Measurements from ENCODE around the gene PXT1.
A peak's percentile ranks its signal among the peaks of the same experiment; 100 is the strongest.
"Not testable (repeated sequence)": the region's sequence is repeated elsewhere in the genome, so short reads cannot be mapped to it uniquely, and the experiment has no call there.

Gene PXT1

GRCh38 chr6:36443471-36444428, 1.1 kb upstream of the PXT1 start:
- no peak for DNase-seq (ENCODE audit: low read depth in 3 of 3)

GRCh38 chr6:36442103-36442670, 467 bp downstream of the PXT1 start:
- no peak for DNase-seq (ENCODE audit: low read depth in 3 of 3)

DNA sequence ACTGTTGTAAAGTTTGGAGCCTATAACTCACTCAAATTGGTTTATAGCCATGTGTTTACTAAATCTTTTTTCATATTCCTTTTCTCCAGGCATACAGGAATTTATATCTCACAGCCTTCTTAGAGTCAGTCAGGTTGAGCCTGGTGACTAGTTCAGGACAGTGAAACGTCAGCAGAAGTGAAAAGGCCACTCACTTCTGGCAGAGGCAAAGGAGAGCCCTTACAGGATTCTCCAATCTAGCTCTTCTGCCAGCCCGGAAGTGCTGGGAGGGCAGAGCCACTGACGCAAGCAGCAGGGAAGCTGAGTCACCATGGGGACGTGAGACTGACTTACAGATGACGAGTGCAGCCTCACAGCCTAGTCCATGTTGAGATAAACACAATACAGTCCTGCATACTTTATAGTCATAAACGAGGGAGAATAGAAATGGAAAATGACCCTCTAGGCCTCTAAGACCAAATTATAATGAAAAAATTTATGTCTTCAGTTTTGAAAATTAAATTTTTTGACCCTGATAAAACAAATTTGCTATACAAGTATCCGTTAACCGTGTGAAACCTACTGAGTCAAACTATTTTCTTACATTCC, 1.3 kb downstream of the PXT1 start:
- DNase-seq (ENCODE audit: low read depth in 3 of 3), result peak; percentile 69 to 87 (median 77)

GRCh38 chr6:36436466-36436865, 6.2 kb downstream of the PXT1 start:
- DNase-seq (ENCODE audit: low read depth in 3 of 3), result no peak

DNA sequence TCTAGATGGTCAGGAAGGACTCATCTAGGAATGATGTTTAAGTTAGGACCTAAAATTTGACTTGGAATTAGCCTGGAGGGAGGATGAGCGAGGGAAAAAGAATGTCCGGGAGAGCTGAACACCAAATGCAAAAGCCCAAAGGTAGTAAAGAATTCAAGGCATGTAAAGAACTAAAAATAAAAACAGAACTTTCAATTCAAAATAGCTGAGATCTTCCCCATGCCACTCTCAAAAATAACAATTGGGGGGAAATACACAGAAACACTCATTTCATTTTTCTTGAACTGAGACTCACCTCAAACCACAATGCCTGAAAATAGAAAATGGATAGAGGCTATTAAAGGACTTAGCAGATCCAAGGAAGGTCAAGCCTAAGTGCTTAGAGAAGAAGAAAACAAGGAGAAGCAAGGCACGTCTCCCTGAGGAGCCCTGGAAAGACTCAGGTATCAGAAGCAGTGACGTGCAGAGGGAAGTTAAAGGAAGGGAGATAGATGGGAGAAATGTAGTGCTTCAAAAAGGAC, 10.4 kb downstream of the PXT1 start:
- DNase-seq (ENCODE audit: low read depth in 3 of 3), result no peak

DNA sequence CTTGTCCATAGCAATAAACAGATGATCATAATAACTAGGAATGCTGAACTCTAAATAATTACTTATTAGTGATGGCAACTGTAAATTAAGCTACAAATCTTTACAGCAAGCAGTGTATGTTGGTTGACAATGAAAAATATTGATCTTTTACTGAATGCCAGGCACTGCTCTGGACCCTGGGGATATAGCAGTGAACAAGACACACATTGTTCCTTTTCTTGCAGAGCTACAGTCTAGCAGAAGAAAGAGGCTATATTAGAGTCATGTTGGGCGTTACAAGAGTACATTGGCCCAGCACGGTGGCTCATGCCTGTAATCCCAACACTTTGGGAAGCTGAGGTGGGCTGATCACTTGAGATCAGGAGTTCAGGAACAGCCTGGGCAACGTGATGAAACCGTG, 11.5 kb downstream of the PXT1 start:
- no peak for DNase-seq (ENCODE audit: low read depth in 3 of 3)

DNA sequence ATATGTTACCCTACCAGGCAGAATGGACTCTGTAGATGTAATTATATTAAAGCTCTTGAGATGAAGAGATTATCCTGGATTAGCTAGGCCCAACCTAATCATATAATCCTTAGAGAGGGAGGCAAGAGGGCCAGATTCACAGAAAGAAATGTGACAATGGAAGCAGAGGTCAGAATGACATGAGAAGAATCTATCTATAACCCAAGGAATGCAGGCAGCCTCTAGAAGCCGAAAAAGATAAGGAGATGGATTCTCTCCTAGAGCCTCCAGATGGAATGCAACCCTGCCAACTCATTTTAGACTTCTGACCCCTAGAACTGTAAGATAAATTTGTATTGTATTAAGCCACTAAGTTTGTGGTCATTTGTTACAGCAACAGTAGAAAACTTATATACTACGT, 12.3 kb downstream of the PXT1 start:
- DNase-seq (ENCODE audit: low read depth in 3 of 3), result no peak

DNA sequence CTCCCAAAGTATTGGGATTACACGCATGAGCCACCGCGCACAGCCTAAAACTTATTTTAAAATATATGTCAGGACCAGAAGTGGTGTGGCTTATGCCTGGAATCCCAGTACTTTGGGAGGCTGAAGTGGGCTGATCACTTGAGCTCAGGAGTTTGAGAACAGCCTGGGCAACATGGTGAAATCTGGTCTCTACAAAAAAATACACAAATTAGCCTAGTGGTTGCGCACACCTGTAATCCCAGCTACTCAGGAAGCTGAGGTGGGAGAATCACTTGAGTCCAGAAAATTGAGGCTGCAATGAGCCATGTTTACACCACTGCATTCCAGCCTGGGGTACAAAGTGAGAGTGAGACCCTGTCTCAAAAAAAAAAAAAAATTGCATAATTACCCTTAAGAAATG, 13.7 kb downstream of the PXT1 start:
- DNase-seq (ENCODE audit: low read depth in 3 of 3), result no peak

GRCh38 chr6:36426622-36427021, 16.0 kb downstream of the PXT1 start:
- DNase-seq (ENCODE audit: low read depth in 3 of 3), result no peak

DNA sequence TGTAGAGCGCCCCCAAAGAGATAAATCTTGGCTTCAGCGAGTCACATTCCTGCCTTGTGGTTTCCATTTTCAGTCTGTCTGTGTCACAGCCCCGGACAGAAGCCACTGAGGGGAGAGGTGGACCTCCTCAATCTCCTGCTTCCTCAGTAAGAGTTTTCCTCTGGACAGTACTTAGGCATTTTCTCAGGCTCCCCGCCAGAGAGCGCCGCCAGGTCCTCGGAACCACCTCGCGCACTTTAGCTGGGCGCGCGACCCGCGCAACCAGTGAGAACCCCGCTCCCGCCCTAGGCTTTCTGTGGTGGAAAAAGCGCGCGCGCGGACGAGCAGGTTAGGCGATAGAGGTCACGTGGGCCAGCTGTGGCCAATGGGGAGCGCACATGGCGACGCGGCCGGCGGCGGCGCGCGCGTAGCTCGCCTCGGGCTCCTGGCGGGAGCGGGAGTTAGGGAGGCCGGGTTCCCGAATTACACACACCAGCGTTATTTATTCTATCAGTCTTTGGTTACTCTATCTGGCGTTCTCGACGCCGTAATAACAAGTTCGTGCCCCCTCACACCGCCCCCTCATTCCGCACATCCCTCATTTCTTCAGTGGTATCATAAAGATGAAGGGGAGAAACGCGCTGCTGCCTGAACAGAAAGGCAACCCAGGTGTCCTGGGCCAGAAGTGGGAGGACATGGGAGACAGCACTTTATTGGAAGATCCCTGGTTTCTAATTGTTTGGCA, 19.4 kb downstream of the PXT1 start:
- peak; percentile 95 to 98 (median 97) for DNase-seq (ENCODE audit: low read depth in 3 of 3)

DNA sequence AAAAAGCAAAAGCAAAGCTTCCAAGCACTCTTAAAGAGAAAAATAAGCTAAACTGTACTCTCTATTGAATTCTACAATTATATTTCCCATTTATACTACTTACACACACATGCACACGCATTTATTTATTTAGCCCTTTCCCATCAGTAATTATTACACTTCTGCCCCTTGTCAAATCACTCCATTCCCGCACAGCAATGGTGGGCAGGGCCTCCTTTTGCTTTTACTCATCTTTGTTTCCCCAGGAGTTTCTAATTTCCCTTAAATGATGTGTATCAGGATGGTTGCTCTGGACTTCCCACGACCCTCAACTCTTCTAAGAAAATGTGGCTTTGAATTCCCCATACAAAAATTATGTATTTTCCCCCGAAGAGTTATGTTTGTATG, 19.9 kb downstream of the PXT1 start:
- DNase-seq (ENCODE audit: low read depth in 3 of 3), result no peak

- no peak for DNase-seq (ENCODE audit: low read depth in 3 of 3)
These were observed 23.3 kb downstream of the PXT1 start for GRCh38 chr6:36419310-36419709.

DNA sequence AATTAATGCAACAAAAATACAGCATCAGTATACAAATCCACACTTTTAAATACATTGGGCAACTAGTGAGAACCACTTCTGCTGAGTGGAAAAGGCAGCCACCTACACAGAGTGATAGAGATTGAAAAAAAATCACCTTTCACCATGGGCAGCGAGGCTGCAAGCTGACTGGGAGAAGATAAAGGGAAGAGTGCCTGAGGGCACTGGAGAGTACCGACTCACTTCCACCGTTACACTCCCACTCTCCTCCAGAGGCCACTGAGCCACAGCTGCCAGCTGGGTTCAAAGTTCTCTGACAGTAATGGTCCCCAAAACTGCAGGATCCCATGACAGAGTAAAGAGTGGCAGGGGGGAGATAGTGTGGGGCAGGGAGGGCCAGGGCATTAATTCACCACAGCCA, 24.1 kb downstream of the PXT1 start:
- no peak for DNase-seq (ENCODE audit: low read depth in 3 of 3)

DNA sequence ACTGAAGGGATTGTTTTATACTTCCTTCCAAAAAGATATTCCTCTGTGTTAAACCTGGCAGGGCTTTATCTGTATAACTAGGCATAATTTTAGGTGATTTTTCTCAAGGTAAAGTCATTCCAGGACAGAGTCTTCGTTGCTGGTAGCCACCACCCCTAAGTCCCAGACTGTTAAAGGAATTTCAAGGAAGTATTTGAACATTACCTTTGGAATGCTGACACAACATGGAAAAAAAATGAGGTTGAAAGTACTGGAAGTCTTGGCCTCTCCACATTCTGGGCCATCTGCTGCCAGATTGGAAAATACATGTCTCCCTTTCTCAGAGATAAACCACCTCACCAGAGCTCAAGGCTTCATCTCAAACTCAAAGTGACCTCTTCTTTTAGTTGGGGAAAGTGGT, 28.2 kb downstream of the PXT1 start:
- no peak for DNase-seq (ENCODE audit: low read depth in 3 of 3)

DNA sequence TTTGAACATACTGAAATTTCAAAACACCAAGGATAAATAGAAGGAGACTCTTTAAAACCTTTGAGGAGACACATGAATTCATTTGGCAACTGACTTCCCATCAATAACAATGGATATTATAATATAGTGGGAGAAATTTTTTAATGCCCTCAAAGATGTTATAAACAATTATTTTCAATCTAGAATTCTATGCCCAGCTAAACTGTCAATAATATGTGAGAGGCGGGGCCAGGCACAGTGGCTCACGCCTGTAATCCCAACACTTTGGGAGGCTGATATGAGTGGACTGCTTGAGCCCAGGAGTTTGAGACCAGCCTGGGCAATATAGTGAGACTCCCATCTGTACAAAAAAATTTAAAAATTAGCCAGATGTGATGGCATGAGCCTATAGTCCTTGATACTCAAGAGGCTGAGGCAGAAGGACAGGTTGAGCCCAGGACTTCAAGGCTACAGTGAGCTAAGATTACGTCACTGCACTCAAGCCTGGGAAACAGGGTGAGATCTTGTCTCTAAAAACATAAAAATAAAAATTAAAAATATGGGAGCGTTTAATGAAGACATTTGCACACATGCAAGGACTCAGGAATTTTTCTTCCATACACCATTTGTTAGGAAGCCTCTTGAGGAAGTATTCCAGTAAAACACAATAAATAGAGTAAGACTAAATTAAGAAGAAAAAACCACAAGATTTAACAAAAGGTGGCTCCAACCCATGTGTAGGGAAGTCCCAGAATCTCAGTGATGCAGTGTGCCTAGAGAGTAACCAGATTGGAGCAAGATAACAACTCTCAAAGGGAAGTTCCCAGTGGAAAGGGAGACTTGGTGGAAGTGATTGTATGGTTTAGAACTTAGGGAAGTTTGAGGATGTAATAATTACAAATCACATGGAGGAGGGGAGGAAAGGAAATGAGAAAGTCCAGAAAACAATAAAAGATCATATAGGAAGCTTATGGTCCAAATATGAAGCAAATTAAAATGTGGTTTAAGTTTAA, 28.9 kb downstream of the PXT1 start:
- DNase-seq (ENCODE audit: low read depth in 3 of 3), result no peak

- DNase-seq (ENCODE audit: low read depth in 3 of 3), result not testable (repeated sequence)
These were observed 32.9 kb downstream of the PXT1 start for GRCh38 chr6:36409718-36410117.

- DNase-seq (ENCODE audit: low read depth in 3 of 3), result no peak
These were observed 38.5 kb downstream of the PXT1 start for GRCh38 chr6:36404164-36404563.

DNA sequence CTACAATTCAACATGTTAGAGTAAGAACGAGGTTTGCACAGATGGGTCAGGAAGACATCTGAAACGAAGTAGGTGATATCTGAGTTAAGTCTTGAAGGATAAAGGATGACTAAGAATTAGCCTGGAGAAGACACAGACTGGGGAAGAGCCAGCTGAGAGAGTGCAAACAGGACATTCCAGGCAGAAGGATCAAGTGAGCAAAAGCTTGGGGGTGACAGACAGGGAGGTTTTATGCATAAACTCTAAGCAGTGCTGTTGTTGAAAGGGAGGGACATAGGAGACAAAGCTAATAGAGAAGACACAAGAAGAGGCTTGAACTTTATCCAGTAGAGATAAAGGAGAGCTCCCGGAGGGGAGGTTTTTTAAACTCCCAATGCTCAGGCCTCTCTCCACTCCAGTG, 40.2 kb downstream of the PXT1 start:
- DNase-seq (ENCODE audit: low read depth in 3 of 3), result no peak

DNA sequence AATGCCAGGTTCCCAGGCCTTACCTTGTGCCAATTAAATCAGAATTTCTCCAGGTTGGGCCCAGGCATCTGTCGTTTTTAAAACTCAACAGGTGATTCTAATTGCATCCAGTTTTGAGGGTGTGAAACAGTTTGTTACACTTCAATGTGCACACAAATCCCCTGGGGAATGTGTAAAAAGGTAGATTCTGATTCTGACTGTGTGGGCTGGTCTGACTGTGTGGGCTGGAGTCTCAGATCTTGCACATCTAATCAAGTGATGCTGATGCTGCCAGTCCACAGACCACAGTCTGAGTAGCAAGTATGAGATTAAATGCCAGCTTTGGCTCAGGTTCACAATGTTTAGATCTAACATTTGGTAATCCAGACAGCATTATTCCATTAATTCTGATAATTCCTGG, 42.7 kb downstream of the PXT1 start:
- no peak for DNase-seq (ENCODE audit: low read depth in 3 of 3)

GRCh38 chr6:36392621-36393020, 50.0 kb downstream of the PXT1 start:
- DNase-seq (ENCODE audit: low read depth in 3 of 3), result no peak

DNA sequence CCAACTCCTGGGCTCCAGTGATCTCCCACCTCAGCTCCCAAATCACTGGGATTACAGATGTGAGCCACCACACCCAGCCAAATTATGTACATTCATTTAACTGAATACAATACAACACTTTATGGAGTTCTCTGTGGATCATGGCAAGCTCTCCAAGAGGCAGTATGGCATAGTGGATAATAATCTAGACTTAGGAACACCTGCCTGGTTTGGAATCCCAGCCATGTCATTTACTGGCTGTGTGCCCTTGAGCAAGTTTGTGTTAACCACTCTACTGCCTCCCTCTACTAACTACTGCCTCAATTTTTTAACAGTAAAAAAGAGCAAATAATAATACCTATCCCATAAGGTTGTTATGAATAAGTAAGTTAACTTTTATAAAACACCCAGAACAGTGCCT, 53.3 kb downstream of the PXT1 start:
- no peak for DNase-seq (ENCODE audit: low read depth in 3 of 3)
